Thyroid gland (tissue), 4 donors: Measurements from ENCODE around the gene MTHFS. TPM values are rescaled to one million over a fixed set of nuclear protein-coding genes. Genes with fewer than 3 reads are reported as not detected.
"Not testable (repeated sequence)": the region's sequence is repeated elsewhere in the genome, so short reads cannot be mapped to it uniquely, and the experiment has no call there.

ENCODE experiments used
- DNase-seq, 2 donors: peaks; one replicate each; pipeline ENCODE4 v3.0.0-alpha.2; 2019
- H3K27ac ChIP-seq, 3 donors: fragments of 200-600 bp; sonication (generic); 1 replicate in 2 of 3; 2 replicates in 1 of 3; pipeline ENCODE4 v1.5.1; 2016 to 2019; ENCODE audit warnings: mild to moderate bottlenecking in 1 of 3, moderate library complexity in 1 of 3
- H3K27me3 ChIP-seq: fragments of 200-600 bp; sonication (generic); one replicate; pipeline ENCODE4 v1.5.1; 2019
- H3K36me3 ChIP-seq, 2 donors: fragments of 200-600 bp; sonication (generic); one replicate each; pipeline ENCODE4 v1.5.1; 2016 to 2019
- H3K4me1 ChIP-seq, 2 donors: fragments of 200-600 bp; sonication (generic); one replicate each; pipeline ENCODE4 v1.5.1; 2017 to 2019
- H3K4me3 ChIP-seq, 3 donors: fragments of 200-600 bp; sonication (generic); replicated peaks in 1 of 3; 1 replicate in 2 of 3; 2 replicates in 1 of 3; pipeline ENCODE4 v1.5.1; 2016; ENCODE audit warnings: mild to moderate bottlenecking in 1 of 3
- H3K9me3 ChIP-seq: fragments of 200-600 bp; sonication (generic); one replicate; pipeline ENCODE4 v1.5.1; 2017
- CTCF ChIP-seq, 6 experiments: fragments of 200-600 bp in 3 of 6; fragments of 450-650 bp in 3 of 6; sonication (generic) in 3 of 6; IDR thresholded peaks; one replicate each; pipeline ENCODE4 v1.5.1; 2016 to 2019; ENCODE audit warnings: antibody characterized with exemption in 6 of 6, mild to moderate bottlenecking in 2 of 6, inconsistent platforms in 1 of 6, moderate library complexity in 1 of 6
- POLR2A ChIP-seq, 2 donors: fragments of 450-650 bp; IDR thresholded peaks; one replicate each; pipeline ENCODE4 v1.6.1; 2017; ENCODE audit warnings: antibody characterized with exemption in 2 of 2, mild to moderate bottlenecking in 2 of 2, moderate library complexity in 1 of 2
- WGBS, 2 donors: methylation state at CpG; one replicate each; pipeline ENCODE4 v1.1.5; 2017; 5-methylcytosine and 5-hydroxymethylcytosine counted together
- intact Hi-C: fragments of 100-400 bp; cut with DNase I; formaldehyde crosslinking; loops from one replicate; pipeline ENCODE4 v1.15.1; 2023
- total RNA-seq, 4 donors: library from RNA; depleted of rRNA; stranded (reverse); fragments of >200 nt; gene quantifications; one replicate each; pipeline ENCODE4 v1.2.3, GENCODE V29; 2016

The MTHFS gene
- total RNA-seq, 4 donors from 2014 or later = 18.2 to 29.5 (median 23.5) TPM

- TF ChIP-seq POLR2A (IDR thresholded peaks at IDR 0.05) (no peak), CTCF (IDR thresholded peaks at IDR 0.05) (no peak)
- Histone ChIP-seq H3K9me3 (no peaks in the 10 kb centered on the region), H3K36me3 (no peaks in the 10 kb centered on the region), H3K27ac (no peak overlapping the region), H3K4me1 (peaks cover 0 to 5% of the 10 kb centered on the region in 2 donors), H3K27me3 (no peaks in the 10 kb centered on the region), H3K4me3 (no peak overlapping the region)
- 49 to 59% methylated on average over 1 of the region's 1 CpG for whole genome bisulfite sequencing, 2 donors
- no peak for DNase-seq
- intact Hi-C loops = no loop called here
These were observed 5.1 kb upstream of the MTHFS start for GRCh38 chr15:79901958-79902357.

GRCh38 chr15:79900818-79901378 lies 4.1 kb upstream of the MTHFS start:
- DNase-seq, H3K27me3 ChIP-seq, H3K36me3 ChIP-seq, H3K4me1 ChIP-seq, H3K27ac ChIP-seq, H3K4me3 ChIP-seq, H3K9me3 ChIP-seq, intact Hi-C loops: not testable (repeated sequence)
- WGBS, 2 donors = 93 to 98% methylated on average over 4 of the region's 4 CpGs

- DNase-seq = no peak
- no peak overlapping the region for H3K27ac ChIP-seq
- 93 to 97% methylated on average over 9 of the region's 9 CpGs for whole genome bisulfite sequencing, 2 donors
- intact Hi-C loops = no loop called here
- no peaks in the 10 kb centered on the region for H3K27me3 ChIP-seq
- H3K9me3 ChIP-seq = no peaks in the 10 kb centered on the region
- TF ChIP-seq CTCF (IDR thresholded peaks at IDR 0.05) (no peak), POLR2A (IDR thresholded peaks at IDR 0.05) (no peak)
- H3K4me1 ChIP-seq = peaks cover 9 to 15% of the 10 kb centered on the region in 2 donors
- no peaks in the 10 kb centered on the region for H3K36me3 ChIP-seq
- H3K4me3 ChIP-seq = no peak overlapping the region
These were observed 3.3 kb upstream of the MTHFS start for GRCh38 chr15:79900087-79900486.

- H3K27me3 ChIP-seq, intact Hi-C loops, H3K4me3 ChIP-seq, DNase-seq, H3K36me3 ChIP-seq, H3K9me3 ChIP-seq: not testable (repeated sequence)
- Histone ChIP-seq H3K27ac (peak overlapping the region in 1 of 3 donors; percentile 2), H3K4me1 (peaks cover 9 to 16% of the 10 kb centered on the region in 2 donors)
- WGBS, 2 donors = 69 to 75% methylated on average over 3 of the region's 3 CpGs
These were observed 2.0 kb upstream of the MTHFS start for GRCh38 chr15:79898786-79899185.

- WGBS, 2 donors = 88 to 93% methylated on average over 4 of the region's 4 CpGs
- no peak for DNase-seq
- peak overlapping the region in 1 of 3 donors; percentile 2 for H3K27ac ChIP-seq
- intact Hi-C loops = no loop called here
- no peaks in the 10 kb centered on the region for H3K36me3 ChIP-seq
- peaks cover 9 to 16% of the 10 kb centered on the region in 2 donors for H3K4me1 ChIP-seq
- TF ChIP-seq POLR2A (IDR thresholded peaks at IDR 0.05) (no peak), CTCF (IDR thresholded peaks at IDR 0.05) (no peak)
- no peak overlapping the region for H3K4me3 ChIP-seq
- no peaks in the 10 kb centered on the region for H3K9me3 ChIP-seq
- H3K27me3 ChIP-seq = no peaks in the 10 kb centered on the region
These were observed 1.6 kb upstream of the MTHFS start for GRCh38 chr15:79898369-79898768.

- WGBS, 2 donors = 83 to 85% methylated on average over 6 of the region's 6 CpGs
- Histone ChIP-seq H3K4me3 (peak overlapping the region in 1 of 3 donors; percentile 67), H3K9me3 (no peaks in the 10 kb centered on the region), H3K4me1 (peaks cover 9 to 16% of the 10 kb centered on the region in 2 donors), H3K27ac (peak overlapping the region in 2 of 3 donors; percentile 92 to 96), H3K27me3 (no peaks in the 10 kb centered on the region), H3K36me3 (no peaks in the 10 kb centered on the region)
- DNase-seq = no peak
- intact Hi-C loops = no loop called here
- no peak for TF ChIP-seq CTCF (IDR thresholded peaks at IDR 0.05)
- TF ChIP-seq POLR2A (IDR thresholded peaks at IDR 0.05) = no peak
These were observed 893 bp upstream of the MTHFS start for GRCh38 chr15:79897701-79898113.
